Midbrain (tissue), 1 donor: ENCODE data around the gene IRS2.

Experiments used
- DNase-seq: peaks from one replicate; lab custom pipeline; 2025; lab: John Stamatoyannopoulos, UW

IRS2 gene

DNA sequence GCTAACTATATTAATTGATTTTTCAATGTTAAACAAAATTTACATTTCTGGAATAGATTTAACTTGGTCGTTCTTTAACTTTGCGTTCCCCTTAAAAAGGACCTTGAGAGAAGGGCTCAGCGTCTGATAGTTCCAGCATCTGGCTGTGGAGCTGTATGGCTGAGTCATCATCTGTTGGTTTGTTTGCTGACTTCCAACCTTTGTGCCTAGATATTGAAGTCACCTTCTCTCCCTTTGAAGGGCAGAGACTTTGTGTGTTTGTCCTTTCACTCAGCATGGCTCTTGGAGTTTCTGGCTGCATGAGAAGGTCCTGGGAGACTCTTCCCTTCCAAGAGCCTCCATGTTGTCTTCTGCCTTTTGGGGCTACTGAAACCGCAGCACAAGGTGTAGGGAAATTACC, 16.6 kb upstream of the IRS2 start:
- no peak for DNase-seq

DNA sequence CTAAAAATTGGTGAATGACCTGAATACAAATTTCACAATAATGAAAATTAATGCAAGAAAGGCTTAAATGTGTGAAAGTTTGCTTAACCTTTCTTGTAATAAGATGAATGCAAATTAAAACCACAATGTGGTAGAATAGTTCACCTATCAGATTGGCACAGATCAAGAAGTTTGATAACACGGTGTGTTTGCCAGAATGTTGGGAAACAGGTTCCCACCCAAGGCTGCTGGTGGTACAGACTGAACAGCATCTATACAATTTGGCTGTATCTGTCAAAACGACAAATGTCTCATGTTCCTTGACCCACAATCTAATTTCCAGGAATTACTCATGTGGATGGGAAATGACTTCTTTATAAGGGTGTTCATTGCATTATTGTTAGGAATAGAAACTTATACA, 8.6 kb upstream of the IRS2 start:
- DNase-seq: no peak

- DNase-seq: no peak
Observed at GRCh38 chr13:109794095-109794494, 7.7 kb upstream of the IRS2 start.

DNA sequence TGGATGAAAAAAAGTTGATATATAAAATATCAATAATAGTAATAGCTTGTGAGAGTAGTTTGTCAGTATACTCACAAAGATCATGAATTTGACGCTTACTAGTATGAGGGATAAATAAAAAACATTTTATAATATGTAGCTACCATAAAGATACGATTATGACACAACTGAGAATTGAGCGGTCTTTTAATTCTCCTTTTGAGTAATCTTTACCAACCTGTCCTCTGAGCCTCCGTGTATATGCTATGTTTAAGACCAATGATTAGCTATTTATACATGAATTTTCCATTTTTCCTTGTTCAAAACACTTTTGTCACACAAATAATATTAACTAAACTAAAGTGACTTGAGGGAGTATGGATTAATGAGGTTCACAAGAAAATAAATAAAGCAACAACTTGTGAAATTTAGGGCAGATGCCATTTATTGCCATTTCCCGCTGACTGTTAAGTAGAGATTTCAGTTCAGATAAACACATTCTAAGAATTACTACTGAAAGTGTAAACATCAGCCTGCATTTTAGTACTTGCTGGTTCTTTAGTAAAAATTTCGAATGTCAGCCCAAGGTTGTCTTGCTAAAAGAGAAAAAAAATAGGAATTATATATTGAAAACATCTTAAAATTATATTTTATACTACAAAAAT, 6.2 kb upstream of the IRS2 start:
- DNase-seq: no peak

DNA sequence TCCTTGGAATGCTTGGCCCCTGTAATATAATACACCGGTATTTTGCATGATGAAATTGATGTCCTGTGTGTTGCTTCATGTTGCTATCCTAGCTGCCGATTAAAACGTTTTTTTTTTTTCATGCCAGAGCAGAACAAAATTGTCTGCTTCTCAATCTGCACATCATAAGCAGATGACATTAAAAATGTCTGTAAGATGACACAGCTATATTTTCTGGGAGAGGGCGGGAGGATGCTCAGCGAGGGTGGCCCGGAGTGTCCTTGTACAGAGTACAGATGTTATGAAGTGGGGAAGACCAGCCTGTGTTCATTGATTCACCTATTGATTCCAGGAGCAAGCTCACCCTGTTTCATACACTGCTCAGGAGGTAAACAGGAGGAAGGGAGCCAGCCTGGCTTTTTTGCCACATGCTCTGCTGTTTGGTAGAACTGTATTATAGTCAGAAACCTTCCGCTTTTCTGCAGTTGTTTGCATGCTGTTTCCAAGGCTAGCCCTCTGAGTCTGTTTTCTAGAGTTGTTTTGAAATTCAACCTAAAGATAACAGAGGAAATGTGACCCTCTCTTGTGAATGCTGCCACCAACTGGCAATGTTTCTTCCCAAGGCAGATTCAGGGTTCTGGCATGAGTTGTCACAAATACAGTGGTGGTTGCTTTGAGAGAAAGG, 4.7 kb upstream of the IRS2 start:
- peak; percentile 72 for DNase-seq

DNA sequence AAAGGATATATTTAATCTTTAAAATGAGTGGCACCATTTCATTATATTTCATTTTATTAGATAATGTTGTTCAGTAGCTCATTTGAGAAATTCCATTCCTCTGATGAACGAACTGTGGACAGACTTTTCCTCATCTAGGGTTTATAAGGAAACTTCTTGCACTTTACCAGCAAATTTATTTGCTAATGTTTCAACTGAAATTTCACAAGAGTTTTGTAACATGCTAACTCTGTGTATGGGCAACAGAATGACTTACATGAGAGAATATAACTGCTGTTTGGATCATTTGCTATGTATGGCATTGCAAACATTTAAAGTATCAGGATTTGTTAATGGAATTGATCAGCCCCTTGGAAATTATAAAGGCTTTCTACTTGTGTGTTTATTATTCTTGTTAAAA, 3.7 kb upstream of the IRS2 start:
- no peak for DNase-seq

DNA sequence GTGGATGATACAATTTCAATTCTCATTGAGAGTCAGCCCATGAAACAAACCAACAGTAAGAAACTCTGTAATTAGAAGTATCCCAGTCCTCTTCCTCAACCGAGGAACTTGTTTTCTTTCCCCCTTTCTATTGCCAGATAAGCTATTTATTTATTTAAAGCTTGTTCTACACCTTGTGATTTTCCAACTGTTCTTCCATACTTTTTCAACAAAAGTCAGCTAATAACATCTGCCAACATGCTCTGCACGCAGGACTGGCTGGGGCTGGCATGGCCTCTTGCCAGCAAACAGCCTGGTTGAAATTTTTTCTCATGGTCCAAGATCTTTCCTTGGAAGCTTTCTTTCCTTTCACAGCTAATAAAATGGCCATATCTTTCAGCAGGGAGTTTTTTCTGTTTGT, 2.9 kb upstream of the IRS2 start:
- peak; percentile 66 for DNase-seq

- DNase-seq: no peak
Observed at GRCh38 chr13:109788372-109789111, 2.2 kb upstream of the IRS2 start.

DNA sequence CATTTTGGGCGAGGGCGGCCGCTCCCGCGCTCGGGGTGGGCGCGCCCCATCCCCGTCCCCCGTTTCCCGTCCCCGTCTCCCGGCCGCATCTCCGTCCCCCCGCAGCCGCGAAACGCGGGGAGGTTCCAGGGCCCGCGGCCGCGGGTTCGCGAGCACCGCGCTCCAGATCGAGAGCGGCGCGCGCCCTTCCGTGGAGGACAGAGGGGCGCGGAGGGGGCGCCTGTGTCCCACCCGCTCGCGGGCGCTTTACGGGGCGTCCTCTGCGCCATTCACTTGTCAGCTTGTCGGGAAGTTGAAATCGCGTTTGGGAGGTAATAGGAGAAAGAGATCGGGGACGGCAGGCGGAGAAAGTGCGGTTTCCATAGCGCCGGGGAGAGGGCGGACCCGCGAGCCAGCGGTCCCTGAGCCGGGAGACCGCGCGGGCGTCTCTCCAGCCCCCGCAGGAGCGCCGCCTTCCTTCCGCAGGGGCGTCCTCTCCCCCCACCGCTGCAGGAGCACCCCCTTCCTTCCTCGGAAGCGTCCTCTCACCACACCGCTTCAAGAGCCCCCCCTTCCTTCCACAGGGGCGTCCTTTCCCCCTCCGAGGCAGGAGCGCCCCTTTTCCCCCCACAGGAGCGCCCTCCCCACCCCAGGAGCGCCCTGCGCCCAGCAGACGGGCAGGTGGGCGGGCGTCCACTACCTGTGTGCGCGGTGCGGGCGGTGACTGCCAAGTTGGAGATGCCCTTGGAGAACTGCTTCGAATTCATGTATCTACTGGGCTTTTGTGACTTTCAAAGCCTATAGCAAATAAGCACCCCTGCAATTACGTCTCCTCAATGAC, 962 bp upstream of the IRS2 start:
- DNase-seq: peak; percentile 58

GRCh38 chr13:109785892-109786450, 412 bp downstream of the IRS2 start:
- DNase-seq: no peak

GRCh38 chr13:109785141-109785891, 1.1 kb downstream of the IRS2 start:
- no peak for DNase-seq

- peak; percentile 76 for DNase-seq
Observed at GRCh38 chr13:109784590-109785140, 1.7 kb downstream of the IRS2 start.

DNA sequence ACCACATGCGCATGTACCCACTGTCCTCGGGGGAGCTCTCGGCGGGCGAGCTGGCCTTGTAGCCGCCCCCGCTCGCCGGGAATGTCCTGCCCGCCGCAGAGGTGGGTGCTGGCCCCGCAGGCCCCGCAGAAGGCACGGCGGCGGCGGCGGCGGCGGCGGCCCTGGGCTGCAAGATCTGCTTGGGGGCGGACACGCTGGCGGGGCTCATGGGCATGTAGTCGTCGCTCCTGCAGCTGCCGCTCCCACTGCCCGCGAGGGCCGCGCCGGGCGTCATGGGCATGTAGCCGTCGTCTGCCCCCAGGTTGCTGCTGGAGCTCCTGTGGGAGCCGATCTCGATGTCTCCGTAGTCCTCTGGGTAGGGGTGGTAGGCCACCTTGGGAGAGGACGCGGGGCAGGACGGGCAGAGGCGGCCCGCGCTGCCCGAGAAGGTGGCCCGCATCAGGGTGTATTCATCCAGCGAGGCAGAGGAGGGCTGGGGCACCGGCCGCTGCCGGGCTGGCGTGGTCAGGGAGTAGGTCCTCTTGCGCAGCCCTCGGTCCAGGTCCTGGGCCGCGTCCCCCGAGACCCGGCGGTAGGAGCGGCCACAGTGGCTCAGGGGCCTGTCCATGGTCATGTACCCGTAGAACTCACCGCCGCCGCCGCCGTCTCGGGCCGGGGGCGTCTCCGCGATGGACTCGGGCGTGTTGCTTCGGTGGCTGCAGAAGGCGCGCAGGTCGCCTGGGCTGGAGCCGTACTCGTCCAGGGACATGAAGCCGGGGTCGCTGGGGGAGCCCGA, 2.4 kb downstream of the IRS2 start:
- DNase-seq: no peak

DNA sequence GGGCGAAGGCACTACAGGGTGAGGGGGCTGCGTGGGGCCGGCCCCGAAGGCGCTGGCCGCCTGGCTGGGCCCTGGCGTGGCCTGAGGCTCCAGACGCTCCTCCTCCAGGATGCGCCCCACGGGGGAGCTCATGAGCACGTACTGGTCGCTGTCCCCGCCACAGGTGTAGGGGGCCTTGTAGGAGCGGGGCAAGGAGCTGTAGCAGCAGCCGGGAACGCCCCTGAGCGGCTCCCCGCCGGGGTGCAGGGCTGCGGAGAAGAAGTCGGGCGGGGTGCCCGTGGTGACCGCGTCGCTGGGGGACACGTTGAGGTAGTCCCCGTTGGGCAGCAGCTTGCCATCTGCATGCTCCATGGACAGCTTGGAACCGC, 3.0 kb downstream of the IRS2 start:
- DNase-seq: no peak

- DNase-seq: no peak
Observed at GRCh38 chr13:109782823-109783431, 3.5 kb downstream of the IRS2 start.

DNA sequence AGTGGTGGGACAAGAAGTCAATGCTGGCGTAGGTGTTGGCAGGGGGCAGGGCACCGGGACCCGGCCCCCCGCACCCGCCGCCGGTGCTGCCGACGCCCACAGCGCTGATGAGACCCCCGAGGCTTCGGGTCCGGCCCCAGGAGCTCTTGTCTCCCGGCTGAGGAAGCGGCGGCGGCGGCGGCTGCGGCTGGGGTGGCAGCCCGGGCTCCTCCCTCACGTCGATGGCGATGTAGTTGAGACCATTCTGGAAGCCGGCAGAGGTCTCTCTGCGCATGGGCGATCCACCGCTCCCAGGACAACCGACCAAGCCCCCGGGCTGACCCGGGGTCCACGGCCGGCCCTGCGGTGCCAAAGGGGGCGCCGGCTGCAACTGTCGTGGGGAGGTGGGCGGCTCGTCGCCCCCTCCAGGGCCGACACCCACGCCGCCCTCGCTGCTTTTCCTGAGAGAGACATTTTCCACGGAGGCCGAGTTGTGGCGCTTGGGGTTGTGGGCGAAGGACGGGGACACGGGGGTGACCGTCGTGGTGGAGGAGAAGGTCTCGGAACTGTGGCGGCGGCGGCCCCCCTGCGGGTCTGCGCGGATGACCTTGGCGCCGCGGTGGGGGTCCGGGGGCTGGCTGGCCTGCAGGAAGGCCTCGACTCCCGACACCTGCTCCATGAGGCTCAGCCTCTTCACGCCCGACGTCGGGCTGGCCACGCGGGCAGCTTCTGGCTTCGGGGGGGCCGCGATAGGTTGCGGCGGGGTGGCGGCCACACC, 4.1 kb downstream of the IRS2 start:
- no peak for DNase-seq

DNA sequence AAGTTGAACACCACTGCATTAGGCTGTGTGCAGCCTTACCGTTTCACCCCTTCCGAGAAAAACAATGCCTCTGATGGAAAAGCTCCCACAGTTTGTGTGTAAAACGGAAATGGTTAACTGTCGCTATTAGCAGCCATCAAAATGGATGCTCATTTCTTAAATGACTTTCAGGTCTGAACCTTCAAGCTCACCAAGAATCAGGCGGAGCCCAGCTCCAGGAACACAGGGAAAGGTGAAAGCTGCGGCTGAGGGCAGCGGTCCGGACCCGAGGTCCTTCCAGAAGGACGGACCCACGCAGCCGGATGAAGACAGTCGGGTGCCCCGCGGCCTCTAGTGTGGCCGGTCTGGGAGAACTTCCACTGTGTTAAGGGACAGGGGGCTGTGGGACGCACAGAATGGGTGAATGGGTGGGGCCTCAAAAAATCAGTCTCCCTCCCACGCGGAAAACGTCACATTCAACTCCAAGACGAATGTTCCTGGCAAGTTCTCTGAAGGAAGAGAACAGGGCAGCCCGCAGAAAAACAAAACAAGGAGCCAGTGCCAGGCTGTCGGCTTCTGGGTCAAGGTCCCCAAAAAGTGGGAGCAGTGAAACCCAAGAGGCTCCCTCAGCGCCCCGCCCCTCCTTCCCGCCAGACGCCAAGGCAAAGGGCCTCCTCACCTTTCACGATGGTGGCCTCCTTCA, 4.9 kb downstream of the IRS2 start:
- DNase-seq: no peak

- DNase-seq: no peak
Observed at GRCh38 chr13:109780845-109781383, 5.5 kb downstream of the IRS2 start.
